Measurements from ENCODE around the gene LSR.
"Not testable (repeated sequence)": the region's sequence is repeated elsewhere in the genome, so short reads cannot be mapped to it uniquely, and the experiment has no call there.

Gene LSR

GRCh38 chr19:35217649-35217990, 31.2 kb upstream of the LSR start:
- DNase-seq (ENCODE audit: low spot score), result no peak

GRCh38 chr19:35219008-35219407, 29.8 kb upstream of the LSR start:
- DNase-seq (ENCODE audit: low spot score), result no peak

GRCh38 chr19:35220315-35220921, 28.4 kb upstream of the LSR start:
- DNase-seq (ENCODE audit: low spot score), result no peak

- DNase-seq (ENCODE audit: low spot score), result not testable (repeated sequence)
Measured at GRCh38 chr19:35220973-35221590, 27.7 kb upstream of the LSR start.

GRCh38 chr19:35222373-35223015, 26.3 kb upstream of the LSR start:
- DNase-seq (ENCODE audit: low spot score), result no peak

- DNase-seq (ENCODE audit: low spot score), result no peak
Measured at GRCh38 chr19:35223084-35223790, 25.6 kb upstream of the LSR start.

- no peak for DNase-seq (ENCODE audit: low spot score)
Measured at GRCh38 chr19:35223862-35224505, 24.8 kb upstream of the LSR start.

- no peak for DNase-seq (ENCODE audit: low spot score)
Measured at GRCh38 chr19:35224681-35225571, 23.9 kb upstream of the LSR start.

- DNase-seq (ENCODE audit: low spot score), result no peak
Measured at GRCh38 chr19:35225951-35226350, 22.9 kb upstream of the LSR start.

- no peak for DNase-seq (ENCODE audit: low spot score)
Measured at GRCh38 chr19:35226748-35227147, 22.1 kb upstream of the LSR start.

GRCh38 chr19:35228177-35228930, 20.4 kb upstream of the LSR start, which contains the start of gene FAM187B:
FAM187B (minus strand) TSS chr19:35228739; CDS start chr19:35228680, 59 bp downstream.
- no peak for DNase-seq (ENCODE audit: low spot score)

GRCh38 chr19:35229601-35230000, 19.2 kb upstream of the LSR start:
- no peak for DNase-seq (ENCODE audit: low spot score)

GRCh38 chr19:35231956-35232645, 16.7 kb upstream of the LSR start:
- no peak for DNase-seq (ENCODE audit: low spot score)

GRCh38 chr19:35232912-35233311, 15.9 kb upstream of the LSR start:
- DNase-seq (ENCODE audit: low spot score), result no peak

- no peak for DNase-seq (ENCODE audit: low spot score)
Measured at GRCh38 chr19:35236638-35237400, 12.0 kb upstream of the LSR start.

- DNase-seq (ENCODE audit: low spot score), result not testable (repeated sequence)
Measured at GRCh38 chr19:35239597-35239996, 9.2 kb upstream of the LSR start.

GRCh38 chr19:35240327-35240726, 8.5 kb upstream of the LSR start:
- no peak for DNase-seq (ENCODE audit: low spot score)

- no peak for DNase-seq (ENCODE audit: low spot score)
Measured at GRCh38 chr19:35241417-35241816, 7.4 kb upstream of the LSR start.

- DNase-seq (ENCODE audit: low spot score), result no peak
Measured at GRCh38 chr19:35246466-35247092, 2.2 kb upstream of the LSR start.

All from HuH-7.5 (cell line).